Smooth muscle cell (in vitro differentiated cells): ENCODE measurements around the gene LPCAT1. TPM values are rescaled to one million over a fixed set of nuclear protein-coding genes. Genes with fewer than 3 reads are reported as not detected.

Source experiments
- DNase-seq: peaks from one replicate; lab custom pipeline; 2025; ENCODE audit not compliant: unreplicated experiment; lab: John Stamatoyannopoulos, UW
- H2AFZ ChIP-seq: fragments of 200-600 bp; sonication (generic); 2 replicates; pipeline ENCODE4 v1.6.0; 2016; ENCODE audit warnings: antibody characterized with exemption, low read depth, mild to moderate bottlenecking
- H3F3A ChIP-seq: fragments of 200-600 bp; sonication (generic); 2 replicates; pipeline ENCODE4 v1.6.0; 2017; ENCODE audit warnings: antibody characterized with exemption, low read depth
- H3K27ac ChIP-seq: fragments of 200-600 bp; sonication (generic); 2 replicates; pipeline ENCODE4 v1.5.1; 2016; ENCODE audit warnings: low read depth, mild to moderate bottlenecking
- H3K27me3 ChIP-seq: fragments of 200-600 bp; sonication (generic); 2 replicates; pipeline ENCODE4 v1.6.1; 2016; ENCODE audit warnings: low read depth, mild to moderate bottlenecking
- H3K36me3 ChIP-seq: fragments of 200-600 bp; sonication (generic); 2 replicates; pipeline ENCODE4 v1.5.1; 2016; ENCODE audit warnings: low read depth
- H3K4me1 ChIP-seq: fragments of 200-600 bp; sonication (generic); 2 replicates; pipeline ENCODE4 v1.5.1; 2016; ENCODE audit warnings: low read depth
- H3K4me2 ChIP-seq: fragments of 200-600 bp; sonication (generic); 2 replicates; pipeline ENCODE4 v1.6.0; 2016; ENCODE audit warnings: mild to moderate bottlenecking
- H3K4me3 ChIP-seq: fragments of 200-600 bp; sonication (generic); 2 replicates; pipeline ENCODE4 v1.5.1; 2016; ENCODE audit warnings: mild to moderate bottlenecking
- H3K79me2 ChIP-seq: fragments of 200-600 bp; sonication (generic); 2 replicates; pipeline ENCODE4 v1.6.0; 2016; ENCODE audit warnings: low read depth, mild to moderate bottlenecking
- H3K9ac ChIP-seq: fragments of 200-600 bp; sonication (generic); 2 replicates; pipeline ENCODE4 v1.6.0; 2016; ENCODE audit warnings: low read depth
- H3K9me3 ChIP-seq: fragments of 200-600 bp; sonication (generic); replicated peaks from 2 replicates; pipeline ENCODE4 v1.5.1; 2016; ENCODE audit warnings: low read depth
- H4K20me1 ChIP-seq: fragments of 200-600 bp; sonication (generic); 2 replicates; pipeline ENCODE4 v1.6.0; 2016; ENCODE audit warnings: low read depth
- WGBS: methylation state at CpG from one replicate; pipeline ENCODE4 v1.1.7; 2016; ENCODE audit warnings: low lambda C conversion rate; 5-methylcytosine and 5-hydroxymethylcytosine counted together
- polyA plus RNA-seq: library from polyadenylated mRNA; unstranded; fragments of >200 nt; fragmentation: Nextera tagmentation; extraction: Ambion mirVana; gene quantifications from 2 replicates; pipeline ENCODE4 v1.2.1, GENCODE V29; 2016
- total RNA-seq: library from RNA; depleted of rRNA; stranded (reverse); fragments of >200 nt; gene quantifications from 2 replicates; pipeline ENCODE4 v1.2.3, GENCODE V29; 2014
- TF ChIP-seq, protein P1 (sequence below): fragments of 200-600 bp; sonication (generic); IDR thresholded peaks from 2 replicates; pipeline ENCODE4 v1.5.1; 2017; ENCODE audit warnings: borderline replicate concordance, mild to moderate bottlenecking, antibody characterized with exemption; ENCODE audit not compliant: insufficient read depth, poor library complexity, severe bottlenecking

LPCAT1 gene
- total and polyA plus RNA-seq, 2 experiments from 2014 or later: 42.7 to 50.1 TPM

GRCh38 chr5:1499851-1500250, 23.9 kb downstream of the LPCAT1 start:
- WGBS: 97% methylated on average over 10 of the region's 10 CpGs
- H4K20me1 ChIP-seq: peaks cover 100% of the 10 kb centered on the region
- H3K27ac ChIP-seq: no peak overlapping the region
- H3F3A ChIP-seq: no peaks in the 10 kb centered on the region
- H3K4me1 ChIP-seq: no peaks in the 10 kb centered on the region
- H3K9ac ChIP-seq: no peak overlapping the region
- no peak overlapping the region for H2AFZ ChIP-seq
- H3K4me3 ChIP-seq: no peak overlapping the region
- no peaks in the 10 kb centered on the region for H3K36me3 ChIP-seq
- no peak overlapping the region for H3K4me2 ChIP-seq
- no peak for DNase-seq
- H3K79me2 ChIP-seq: peaks cover 53% of the 10 kb centered on the region
- TF ChIP-seq, protein P1, sequence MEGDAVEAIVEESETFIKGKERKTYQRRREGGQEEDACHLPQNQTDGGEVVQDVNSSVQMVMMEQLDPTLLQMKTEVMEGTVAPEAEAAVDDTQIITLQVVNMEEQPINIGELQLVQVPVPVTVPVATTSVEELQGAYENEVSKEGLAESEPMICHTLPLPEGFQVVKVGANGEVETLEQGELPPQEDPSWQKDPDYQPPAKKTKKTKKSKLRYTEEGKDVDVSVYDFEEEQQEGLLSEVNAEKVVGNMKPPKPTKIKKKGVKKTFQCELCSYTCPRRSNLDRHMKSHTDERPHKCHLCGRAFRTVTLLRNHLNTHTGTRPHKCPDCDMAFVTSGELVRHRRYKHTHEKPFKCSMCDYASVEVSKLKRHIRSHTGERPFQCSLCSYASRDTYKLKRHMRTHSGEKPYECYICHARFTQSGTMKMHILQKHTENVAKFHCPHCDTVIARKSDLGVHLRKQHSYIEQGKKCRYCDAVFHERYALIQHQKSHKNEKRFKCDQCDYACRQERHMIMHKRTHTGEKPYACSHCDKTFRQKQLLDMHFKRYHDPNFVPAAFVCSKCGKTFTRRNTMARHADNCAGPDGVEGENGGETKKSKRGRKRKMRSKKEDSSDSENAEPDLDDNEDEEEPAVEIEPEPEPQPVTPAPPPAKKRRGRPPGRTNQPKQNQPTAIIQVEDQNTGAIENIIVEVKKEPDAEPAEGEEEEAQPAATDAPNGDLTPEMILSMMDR: no peak
- no peaks in the 10 kb centered on the region for H3K9me3 ChIP-seq
- no peaks in the 10 kb centered on the region for H3K27me3 ChIP-seq

- Histone ChIP-seq H2AFZ (no peak overlapping the region), H3K4me2 (no peak overlapping the region), H4K20me1 (peaks cover 100% of the 10 kb centered on the region), H3K4me1 (no peaks in the 10 kb centered on the region), H3K27me3 (no peaks in the 10 kb centered on the region), H3K79me2 (peaks cover 45% of the 10 kb centered on the region), H3K9ac (no peak overlapping the region), H3F3A (no peaks in the 10 kb centered on the region), H3K36me3 (no peaks in the 10 kb centered on the region), H3K4me3 (no peak overlapping the region), H3K9me3 (no peaks in the 10 kb centered on the region), H3K27ac (no peak overlapping the region)
- TF ChIP-seq, protein P1: no peak
- 89% methylated on average over 17 of the region's 17 CpGs for WGBS
- no peak for DNase-seq
These were observed 24.9 kb downstream of the LPCAT1 start for GRCh38 chr5:1498623-1499416.

- DNase-seq: no peak
- no peak overlapping the region for H2AFZ ChIP-seq
- no peak overlapping the region for H3K9ac ChIP-seq
- no peak overlapping the region for H3K4me2 ChIP-seq
- WGBS: 95% methylated on average over 18 of the region's 18 CpGs
- no peaks in the 10 kb centered on the region for H3K27me3 ChIP-seq
- H4K20me1 ChIP-seq: peaks cover 100% of the 10 kb centered on the region
- TF ChIP-seq, protein P1: no peak
- peaks cover 37% of the 10 kb centered on the region for H3K79me2 ChIP-seq
- H3K36me3 ChIP-seq: no peaks in the 10 kb centered on the region
- H3K9me3 ChIP-seq: no peaks in the 10 kb centered on the region
- no peaks in the 10 kb centered on the region for H3K4me1 ChIP-seq
- no peak overlapping the region for H3K27ac ChIP-seq
- H3F3A ChIP-seq: no peaks in the 10 kb centered on the region
- no peak overlapping the region for H3K4me3 ChIP-seq
These were observed 25.8 kb downstream of the LPCAT1 start for GRCh38 chr5:1497795-1498622.
